K562 (cell line): ENCODE measurements around the gene MIDN. TPM values are rescaled to one million over a fixed set of nuclear protein-coding genes. Genes with fewer than 3 reads are reported as not detected.

Experiments used
- ETV1 ChIP-seq: fragments of 450-650 bp; conservative IDR thresholded peaks from 2 replicates; pipeline ENCODE4 v1.6.1; 2016; ENCODE audit warnings: missing genetic modification characterization, control low read depth, low read depth, missing compliant biosample characterization
- FOS ChIP-seq: IDR thresholded peaks from 3 replicates; pipeline ENCODE4 v1.6.1; 2011; ENCODE audit not compliant: insufficient read length; ENCODE audit errors: extremely low read depth
- HMG20A ChIP-seq: fragments of 450-650 bp; formaldehyde crosslinking; conservative IDR thresholded peaks from 2 replicates; pipeline ENCODE4 v1.4.0; 2020; ENCODE audit warnings: mild to moderate bottlenecking, mixed read lengths
- JUNB ChIP-seq: fragments of 450-650 bp; formaldehyde crosslinking; conservative IDR thresholded peaks from 2 replicates; pipeline ENCODE4 v1.4.0; 2020; ENCODE audit warnings: mild to moderate bottlenecking
- KAT2B ChIP-seq: IDR thresholded peaks from one replicate; pipeline ENCODE4 v1.6.1; 2012; ENCODE audit warnings: low read depth, mild to moderate bottlenecking, control low read depth, inconsistent platforms, low read length, moderate library complexity
- PHF21A ChIP-seq: fragments of 450-650 bp; IDR thresholded peaks from 2 replicates; pipeline ENCODE4 v1.6.1; 2017; ENCODE audit warnings: low read depth, borderline replicate concordance
- SMAD4 ChIP-seq: fragments of 250-450 bp; sonication (Bioruptor Pico); conservative IDR thresholded peaks from 2 replicates; pipeline ENCODE4 v1.8.0; 2021; ENCODE audit warnings: inconsistent platforms, mild to moderate bottlenecking, moderate library complexity
- SPI1 ChIP-seq: IDR thresholded peaks from 2 replicates; pipeline ENCODE4 v1.6.1; 2011; ENCODE audit warnings: low read depth, low read length, control low read depth, borderline replicate concordance
- TFAM ChIP-seq: fragments of 250-450 bp; sonication (Bioruptor Pico); conservative IDR thresholded peaks from 2 replicates; pipeline ENCODE4 v1.5.0; 2021; ENCODE audit warnings: mild to moderate bottlenecking, moderate library complexity
- ZNF507 ChIP-seq: conservative IDR thresholded peaks from 2 replicates; pipeline ENCODE4 v1.6.1; 2017; ENCODE audit warnings: missing genetic modification characterization, missing compliant biosample characterization
- ZNF830 ChIP-seq: fragments of 250-450 bp; sonication (Bioruptor Pico); IDR thresholded peaks from 2 replicates; pipeline ENCODE4 v1.5.0; 2021; ENCODE audit warnings: mild to moderate bottlenecking
- polyA plus RNA-seq, 8 experiments: library from polyadenylated mRNA; depleted of rRNA in 4 of 8; stranded (reverse) in 5 of 8; unstranded in 3 of 8; fragments of >200 nt; fragmentation: Nextera tagmentation in 2 of 8; fragmentation: Illumina TruSeq in 1 of 8; extraction: Ambion mirVana in 2 of 8; extraction: Trizol in 1 of 8; gene quantifications; 2 replicates each; pipeline versions ENCODE4 v1.2.1 to v1.2.3, GENCODE V29; 2011 to 2014; ENCODE audit warnings: inconsistent platforms in 1 of 8, missing spikeins in 1 of 8
- total RNA-seq, 7 experiments: library from RNA; depleted of rRNA in 6 of 7; stranded (reverse); fragments of >200 nt in 6 of 7; fragmentation: Illumina TruSeq in 2 of 7; extraction: Trizol in 2 of 7; gene quantifications; 2 replicates each; pipeline versions ENCODE4 v1.2.1 to v1.2.3, GENCODE V29; 2011 to 2021; ENCODE audit warnings: low replicate concordance in 1 of 7
- TF ChIP-seq, protein P1 (sequence below): fragments of 250-450 bp; sonication (Bioruptor Pico); IDR thresholded peaks from 2 replicates; pipeline ENCODE4 v1.4.0; 2020; ENCODE audit warnings: mild to moderate bottlenecking, moderate library complexity
- TF ChIP-seq, protein P2 (sequence below), 2 experiments: IDR thresholded peaks in 1 of 2; conservative IDR thresholded peaks in 1 of 2; 2 replicates each; pipeline ENCODE4 v1.6.1; 2016; ENCODE audit warnings: low read depth in 2 of 2, mild to moderate bottlenecking in 1 of 2, missing compliant biosample characterization in 1 of 2, missing genetic modification characterization in 1 of 2, moderate library complexity in 1 of 2
- TF ChIP-seq, protein P3 (sequence below): conservative IDR thresholded peaks from 2 replicates; pipeline ENCODE4 v1.6.1; 2011; ENCODE audit warnings: low read depth, mild to moderate bottlenecking, low read length; ENCODE audit not compliant: control insufficient read depth

MIDN gene
- total and polyA plus RNA-seq, 9 of the 15 experiments (the other 6 are each of a cell fraction or from before 2014, with no cell fraction given), result 0.17 to 120 (median 10.1) TPM

GRCh38 chr19:1273263-1274041 is 25.1 kb downstream of the MIDN start (continued):
- TF ChIP-seq, protein P1, sequence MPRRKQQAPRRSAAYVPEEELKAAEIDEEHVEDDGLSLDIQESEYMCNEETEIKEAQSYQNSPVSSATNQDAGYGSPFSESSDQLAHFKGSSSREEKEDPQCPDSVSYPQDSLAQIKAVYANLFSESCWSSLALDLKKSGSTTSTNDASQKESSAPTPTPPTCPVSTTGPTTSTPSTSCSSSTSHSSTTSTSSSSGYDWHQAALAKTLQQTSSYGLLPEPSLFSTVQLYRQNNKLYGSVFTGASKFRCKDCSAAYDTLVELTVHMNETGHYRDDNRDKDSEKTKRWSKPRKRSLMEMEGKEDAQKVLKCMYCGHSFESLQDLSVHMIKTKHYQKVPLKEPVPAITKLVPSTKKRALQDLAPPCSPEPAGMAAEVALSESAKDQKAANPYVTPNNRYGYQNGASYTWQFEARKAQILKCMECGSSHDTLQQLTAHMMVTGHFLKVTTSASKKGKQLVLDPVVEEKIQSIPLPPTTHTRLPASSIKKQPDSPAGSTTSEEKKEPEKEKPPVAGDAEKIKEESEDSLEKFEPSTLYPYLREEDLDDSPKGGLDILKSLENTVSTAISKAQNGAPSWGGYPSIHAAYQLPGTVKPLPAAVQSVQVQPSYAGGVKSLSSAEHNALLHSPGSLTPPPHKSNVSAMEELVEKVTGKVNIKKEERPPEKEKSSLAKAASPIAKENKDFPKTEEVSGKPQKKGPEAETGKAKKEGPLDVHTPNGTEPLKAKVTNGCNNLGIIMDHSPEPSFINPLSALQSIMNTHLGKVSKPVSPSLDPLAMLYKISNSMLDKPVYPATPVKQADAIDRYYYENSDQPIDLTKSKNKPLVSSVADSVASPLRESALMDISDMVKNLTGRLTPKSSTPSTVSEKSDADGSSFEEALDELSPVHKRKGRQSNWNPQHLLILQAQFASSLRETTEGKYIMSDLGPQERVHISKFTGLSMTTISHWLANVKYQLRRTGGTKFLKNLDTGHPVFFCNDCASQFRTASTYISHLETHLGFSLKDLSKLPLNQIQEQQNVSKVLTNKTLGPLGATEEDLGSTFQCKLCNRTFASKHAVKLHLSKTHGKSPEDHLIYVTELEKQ (CRISPR knock-in tag), result no peak
- TF ChIP-seq, protein P2, sequence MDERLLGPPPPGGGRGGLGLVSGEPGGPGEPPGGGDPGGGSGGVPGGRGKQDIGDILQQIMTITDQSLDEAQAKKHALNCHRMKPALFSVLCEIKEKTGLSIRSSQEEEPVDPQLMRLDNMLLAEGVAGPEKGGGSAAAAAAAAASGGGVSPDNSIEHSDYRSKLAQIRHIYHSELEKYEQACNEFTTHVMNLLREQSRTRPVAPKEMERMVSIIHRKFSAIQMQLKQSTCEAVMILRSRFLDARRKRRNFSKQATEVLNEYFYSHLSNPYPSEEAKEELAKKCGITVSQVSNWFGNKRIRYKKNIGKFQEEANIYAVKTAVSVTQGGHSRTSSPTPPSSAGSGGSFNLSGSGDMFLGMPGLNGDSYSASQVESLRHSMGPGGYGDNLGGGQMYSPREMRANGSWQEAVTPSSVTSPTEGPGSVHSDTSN (CRISPR knock-in tag; IDR thresholded peaks at IDR 0.05; ENCODE audit: low read depth), result no peak
- TF ChIP-seq, protein P2 (tag; conservative IDR thresholded peaks at IDR 0.05; ENCODE audit: low read depth), result 0 out of 2 replicates have a peak, but pooled peaks have one; percentile 4
- TF ChIP-seq FOS, result no peak
- TF ChIP-seq KAT2B, result no peak
- TF ChIP-seq SMAD4 (CRISPR knock-in tag), result peak; percentile 19; the same call in 1 of the 2 replicates
- no peak for TF ChIP-seq PHF21A
- no peak for TF ChIP-seq ZNF830 (CRISPR knock-in tag)
- TF ChIP-seq HMG20A (CRISPR knock-in tag), result no peak
- no peak for TF ChIP-seq ZNF507 (tag)
- TF ChIP-seq, protein P3, sequence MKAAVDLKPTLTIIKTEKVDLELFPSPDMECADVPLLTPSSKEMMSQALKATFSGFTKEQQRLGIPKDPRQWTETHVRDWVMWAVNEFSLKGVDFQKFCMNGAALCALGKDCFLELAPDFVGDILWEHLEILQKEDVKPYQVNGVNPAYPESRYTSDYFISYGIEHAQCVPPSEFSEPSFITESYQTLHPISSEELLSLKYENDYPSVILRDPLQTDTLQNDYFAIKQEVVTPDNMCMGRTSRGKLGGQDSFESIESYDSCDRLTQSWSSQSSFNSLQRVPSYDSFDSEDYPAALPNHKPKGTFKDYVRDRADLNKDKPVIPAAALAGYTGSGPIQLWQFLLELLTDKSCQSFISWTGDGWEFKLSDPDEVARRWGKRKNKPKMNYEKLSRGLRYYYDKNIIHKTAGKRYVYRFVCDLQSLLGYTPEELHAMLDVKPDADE, result no peak
- no peak for TF ChIP-seq ETV1 (tag)
- no peak for TF ChIP-seq TFAM
- TF ChIP-seq SPI1, result no peak
- TF ChIP-seq JUNB (CRISPR knock-in tag), result no peak
